Parathyroid adenoma (tissue), 2 donors: ENCODE data around the gene ZNF638.
"Not testable (repeated sequence)": the region's sequence is repeated elsewhere in the genome, so short reads cannot be mapped to it uniquely, and the experiment has no call there.

ENCODE experiments used
- H2AFZ ChIP-seq: fragments of 300-600 bp; sonication (generic); one replicate; pipeline ENCODE4 v1.7.0; 2017; ENCODE audit warnings: antibody characterized with exemption, mild to moderate bottlenecking
- H3K27ac ChIP-seq: fragments of 300-600 bp; sonication (generic); one replicate; pipeline ENCODE4 v1.7.0; 2017
- H3K27me3 ChIP-seq: fragments of 300-600 bp; sonication (generic); one replicate; pipeline ENCODE4 v1.7.0; 2017; ENCODE audit warnings: low read length; ENCODE audit not compliant: control insufficient read depth, insufficient read depth
- H3K36me3 ChIP-seq: fragments of 300-600 bp; sonication (generic); one replicate; pipeline ENCODE4 v1.7.0; 2017; ENCODE audit warnings: low read length; ENCODE audit not compliant: control insufficient read depth, insufficient read depth
- H3K4me1 ChIP-seq: fragments of 300-600 bp; sonication (generic); one replicate; pipeline ENCODE4 v1.7.0; 2017; ENCODE audit warnings: control low read depth
- H3K4me2 ChIP-seq: fragments of 300-600 bp; sonication (generic); one replicate; pipeline ENCODE4 v1.7.0; 2017; ENCODE audit warnings: low read length
- H3K4me3 ChIP-seq: fragments of 300-600 bp; sonication (generic); one replicate; pipeline ENCODE4 v1.7.0; 2017; ENCODE audit warnings: low read depth, low read length
- H3K79me2 ChIP-seq: fragments of 300-600 bp; sonication (generic); one replicate; pipeline ENCODE4 v1.7.0; 2017; ENCODE audit warnings: control low read depth
- H3K9ac ChIP-seq: fragments of 300-600 bp; sonication (generic); one replicate; pipeline ENCODE4 v1.7.0; 2017; ENCODE audit warnings: mild to moderate bottlenecking
- H3K9me3 ChIP-seq: fragments of 300-600 bp; sonication (generic); one replicate; pipeline ENCODE4 v1.7.0; 2017; ENCODE audit warnings: low read length; ENCODE audit not compliant: control insufficient read depth
- TF ChIP-seq, protein P1 (sequence below): fragments of 300-600 bp; sonication (generic); IDR thresholded peaks from one replicate; pipeline ENCODE4 v1.7.0; 2017; ENCODE audit warnings: antibody characterized with exemption, mild to moderate bottlenecking
- donor health status: primary hyperparathyroidism.

ZNF638 gene

GRCh38 chr2:71326968-71327367 lies 4.6 kb upstream of the ZNF638 start:
- Histone ChIP-seq H3K79me2 (peaks cover 8% of the 10 kb centered on the region), H3K4me3 (no peak overlapping the region), H3K4me2 (no peak overlapping the region), H2AFZ (no peak overlapping the region), H3K27ac (no peak overlapping the region), H3K4me1 (no peaks in the 10 kb centered on the region), H3K36me3 (no peaks in the 10 kb centered on the region), H3K27me3 (no peaks in the 10 kb centered on the region), H3K9me3 (no peaks in the 10 kb centered on the region), H3K9ac (no peak overlapping the region)
- TF ChIP-seq, protein P1, sequence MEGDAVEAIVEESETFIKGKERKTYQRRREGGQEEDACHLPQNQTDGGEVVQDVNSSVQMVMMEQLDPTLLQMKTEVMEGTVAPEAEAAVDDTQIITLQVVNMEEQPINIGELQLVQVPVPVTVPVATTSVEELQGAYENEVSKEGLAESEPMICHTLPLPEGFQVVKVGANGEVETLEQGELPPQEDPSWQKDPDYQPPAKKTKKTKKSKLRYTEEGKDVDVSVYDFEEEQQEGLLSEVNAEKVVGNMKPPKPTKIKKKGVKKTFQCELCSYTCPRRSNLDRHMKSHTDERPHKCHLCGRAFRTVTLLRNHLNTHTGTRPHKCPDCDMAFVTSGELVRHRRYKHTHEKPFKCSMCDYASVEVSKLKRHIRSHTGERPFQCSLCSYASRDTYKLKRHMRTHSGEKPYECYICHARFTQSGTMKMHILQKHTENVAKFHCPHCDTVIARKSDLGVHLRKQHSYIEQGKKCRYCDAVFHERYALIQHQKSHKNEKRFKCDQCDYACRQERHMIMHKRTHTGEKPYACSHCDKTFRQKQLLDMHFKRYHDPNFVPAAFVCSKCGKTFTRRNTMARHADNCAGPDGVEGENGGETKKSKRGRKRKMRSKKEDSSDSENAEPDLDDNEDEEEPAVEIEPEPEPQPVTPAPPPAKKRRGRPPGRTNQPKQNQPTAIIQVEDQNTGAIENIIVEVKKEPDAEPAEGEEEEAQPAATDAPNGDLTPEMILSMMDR, result no peak

- TF ChIP-seq, protein P1, result no peak
Measured at GRCh38 chr2:71327916-71328315, 3.7 kb upstream of the ZNF638 start.

GRCh38 chr2:71330155-71330554 lies 1.4 kb upstream of the ZNF638 start:
- Histone ChIP-seq H3K27me3 (no peaks in the 10 kb centered on the region), H2AFZ (no peak overlapping the region), H3K79me2 (peaks cover 37% of the 10 kb centered on the region), H3K4me3 (no peak overlapping the region), H3K9ac (no peak overlapping the region), H3K36me3 (no peaks in the 10 kb centered on the region), H3K9me3 (no peaks in the 10 kb centered on the region), H3K27ac (no peak overlapping the region), H3K4me2 (no peak overlapping the region), H3K4me1 (peaks cover 12% of the 10 kb centered on the region)
- TF ChIP-seq, protein P1, result no peak

More at GRCh38 chr2:71327916-71328315, 3.7 kb upstream of the ZNF638 start:
- Histone ChIP-seq H3K79me2 (peaks cover 17% of the 10 kb centered on the region), H3K4me3 (no peak overlapping the region), H3K27ac (no peak overlapping the region), H3K36me3 (no peaks in the 10 kb centered on the region), H3K9me3 (no peaks in the 10 kb centered on the region), H3K9ac (no peak overlapping the region), H2AFZ (no peak overlapping the region), H3K4me1 (peaks cover under 1% of the 10 kb centered on the region), H3K4me2 (no peak overlapping the region), H3K27me3 (no peaks in the 10 kb centered on the region)

DNA sequence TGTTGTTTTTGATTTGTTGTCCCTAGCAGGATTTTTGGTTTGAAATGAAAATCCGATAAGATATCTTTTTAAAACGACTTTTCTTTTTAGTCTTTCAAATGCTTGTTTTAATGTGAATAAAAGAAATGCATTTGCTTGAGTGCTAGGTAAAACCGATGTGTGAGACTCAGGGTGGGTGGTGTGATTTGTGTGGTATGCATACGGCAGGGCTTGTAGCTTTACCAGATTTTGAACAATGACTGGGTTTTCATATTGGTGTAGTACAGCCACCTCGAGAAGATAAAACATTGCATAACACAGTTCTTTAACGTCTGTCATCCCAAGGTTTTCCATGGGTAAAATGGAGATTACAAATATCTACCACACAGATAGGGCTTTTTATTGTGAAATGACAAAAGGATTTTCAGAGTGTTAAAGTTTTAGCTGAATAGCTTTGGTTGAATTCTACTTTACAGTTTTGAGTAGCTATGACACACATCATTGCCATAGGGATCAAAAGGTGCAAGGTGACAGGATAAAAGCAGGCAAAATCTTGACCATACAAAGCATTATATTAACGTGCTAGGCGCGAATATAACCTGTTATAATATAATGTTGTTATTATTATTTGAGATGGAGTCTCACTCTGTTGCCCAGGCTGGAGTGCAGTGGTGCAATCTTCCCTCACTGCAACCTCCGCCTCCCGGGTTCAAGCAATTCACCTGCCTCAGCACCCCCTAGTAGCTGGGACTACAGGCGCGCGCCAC lies 824 bp upstream of the ZNF638 start:
- H3K27ac ChIP-seq, result no peak overlapping the region
- H3K79me2 ChIP-seq, result peaks cover 41% of the 10 kb centered on the region
- peak overlapping the region; percentile 65 for H2AFZ ChIP-seq
- no peaks in the 10 kb centered on the region for H3K36me3 ChIP-seq
- H3K4me3 ChIP-seq, result no peak overlapping the region
- H3K9me3 ChIP-seq, result no peaks in the 10 kb centered on the region
- no peaks in the 10 kb centered on the region for H3K27me3 ChIP-seq
- H3K4me1 ChIP-seq, result peaks cover 12% of the 10 kb centered on the region
- TF ChIP-seq, protein P1, result no peak
- no peak overlapping the region for H3K4me2 ChIP-seq
- H3K9ac ChIP-seq, result no peak overlapping the region

- Histone ChIP-seq H3K4me1 (peaks cover 12% of the 10 kb centered on the region), H3K79me2 (peaks cover 44% of the 10 kb centered on the region), H2AFZ (peak overlapping the region; percentile 65)
- not testable (repeated sequence) for H3K36me3 ChIP-seq, H3K4me2 ChIP-seq, H3K4me3 ChIP-seq, H3K9ac ChIP-seq, H3K27me3 ChIP-seq, H3K27ac ChIP-seq, H3K9me3 ChIP-seq
Measured at GRCh38 chr2:71331331-71331580, 326 bp upstream of the ZNF638 start.
